Mesothelial cell of epicardium (in vitro differentiated cells): ENCODE data around the gene GNL1. TPM values are rescaled to one million over a fixed set of nuclear protein-coding genes. Genes with fewer than 3 reads are reported as not detected.

Source experiments
- DNase-seq, 2 experiments: peaks; one replicate each; pipeline ENCODE4 v3.0.0; 2021; ENCODE audit warnings: low spot score in 2 of 2; ENCODE audit not compliant: unreplicated experiment in 2 of 2
- H3K27ac Mint-ChIP-seq: 2 replicates; pipeline ENCODE4 v1.8.0; 2021; ENCODE audit warnings: mixed read lengths
- H3K27me3 Mint-ChIP-seq: 2 replicates; pipeline ENCODE4 v1.8.0; 2021; ENCODE audit warnings: low read depth, mixed read lengths
- H3K36me3 Mint-ChIP-seq: 2 replicates; pipeline ENCODE4 v1.8.0; 2021; ENCODE audit warnings: mixed read lengths
- H3K4me1 Mint-ChIP-seq: 2 replicates; pipeline ENCODE4 v1.8.0; 2021; ENCODE audit warnings: mixed read lengths
- H3K4me3 Mint-ChIP-seq: 2 replicates; pipeline ENCODE4 v1.8.0; 2021; ENCODE audit warnings: mild to moderate bottlenecking, moderate library complexity, mixed read lengths
- H3K9me3 Mint-ChIP-seq: 2 replicates; pipeline ENCODE4 v1.8.0; 2021; ENCODE audit warnings: mixed read lengths
- total RNA-seq: library from RNA; stranded (reverse); gene quantifications from 3 replicates; pipeline ENCODE4 v1.2.1, GENCODE V29; 2021
- TF ChIP-seq, protein P1 (sequence below): fragments of 200-600 bp; sonication (generic); IDR thresholded peaks from one replicate; pipeline ENCODE4 v1.5.0; 2021; ENCODE audit warnings: antibody characterized with exemption; ENCODE audit not compliant: unreplicated experiment

The GNL1 gene
- total RNA-seq, 1 donor from 2014 or later: 91.9 TPM

DNA sequence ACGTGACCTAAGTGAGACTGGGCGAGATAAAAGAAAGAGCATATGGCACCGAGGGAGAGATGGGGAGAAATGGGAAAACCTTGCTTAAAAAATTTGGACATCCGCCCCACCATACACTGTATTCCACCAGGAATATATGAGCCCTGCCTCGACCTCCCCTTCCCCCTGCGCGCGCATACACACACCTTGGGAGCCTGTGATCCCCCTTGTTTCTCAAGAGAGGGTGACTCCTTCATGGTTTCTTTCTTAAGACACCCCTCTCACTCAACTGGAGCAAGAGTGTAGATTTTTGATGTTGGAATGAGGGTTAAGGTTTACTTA lies 15.4 kb upstream of the GNL1 start:
- Mint-ChIP-seq H3K27ac (peak overlapping the region; percentile 100), H3K9me3 (no peaks in the 10 kb centered on the region), H3K4me1 (peaks cover 48% of the 10 kb centered on the region), H3K4me3 (peak overlapping the region; percentile 95), H3K27me3 (no peaks in the 10 kb centered on the region), H3K36me3 (no peaks in the 10 kb centered on the region)
- TF ChIP-seq, protein P1, sequence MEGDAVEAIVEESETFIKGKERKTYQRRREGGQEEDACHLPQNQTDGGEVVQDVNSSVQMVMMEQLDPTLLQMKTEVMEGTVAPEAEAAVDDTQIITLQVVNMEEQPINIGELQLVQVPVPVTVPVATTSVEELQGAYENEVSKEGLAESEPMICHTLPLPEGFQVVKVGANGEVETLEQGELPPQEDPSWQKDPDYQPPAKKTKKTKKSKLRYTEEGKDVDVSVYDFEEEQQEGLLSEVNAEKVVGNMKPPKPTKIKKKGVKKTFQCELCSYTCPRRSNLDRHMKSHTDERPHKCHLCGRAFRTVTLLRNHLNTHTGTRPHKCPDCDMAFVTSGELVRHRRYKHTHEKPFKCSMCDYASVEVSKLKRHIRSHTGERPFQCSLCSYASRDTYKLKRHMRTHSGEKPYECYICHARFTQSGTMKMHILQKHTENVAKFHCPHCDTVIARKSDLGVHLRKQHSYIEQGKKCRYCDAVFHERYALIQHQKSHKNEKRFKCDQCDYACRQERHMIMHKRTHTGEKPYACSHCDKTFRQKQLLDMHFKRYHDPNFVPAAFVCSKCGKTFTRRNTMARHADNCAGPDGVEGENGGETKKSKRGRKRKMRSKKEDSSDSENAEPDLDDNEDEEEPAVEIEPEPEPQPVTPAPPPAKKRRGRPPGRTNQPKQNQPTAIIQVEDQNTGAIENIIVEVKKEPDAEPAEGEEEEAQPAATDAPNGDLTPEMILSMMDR: no peak
- no peak for DNase-seq

DNA sequence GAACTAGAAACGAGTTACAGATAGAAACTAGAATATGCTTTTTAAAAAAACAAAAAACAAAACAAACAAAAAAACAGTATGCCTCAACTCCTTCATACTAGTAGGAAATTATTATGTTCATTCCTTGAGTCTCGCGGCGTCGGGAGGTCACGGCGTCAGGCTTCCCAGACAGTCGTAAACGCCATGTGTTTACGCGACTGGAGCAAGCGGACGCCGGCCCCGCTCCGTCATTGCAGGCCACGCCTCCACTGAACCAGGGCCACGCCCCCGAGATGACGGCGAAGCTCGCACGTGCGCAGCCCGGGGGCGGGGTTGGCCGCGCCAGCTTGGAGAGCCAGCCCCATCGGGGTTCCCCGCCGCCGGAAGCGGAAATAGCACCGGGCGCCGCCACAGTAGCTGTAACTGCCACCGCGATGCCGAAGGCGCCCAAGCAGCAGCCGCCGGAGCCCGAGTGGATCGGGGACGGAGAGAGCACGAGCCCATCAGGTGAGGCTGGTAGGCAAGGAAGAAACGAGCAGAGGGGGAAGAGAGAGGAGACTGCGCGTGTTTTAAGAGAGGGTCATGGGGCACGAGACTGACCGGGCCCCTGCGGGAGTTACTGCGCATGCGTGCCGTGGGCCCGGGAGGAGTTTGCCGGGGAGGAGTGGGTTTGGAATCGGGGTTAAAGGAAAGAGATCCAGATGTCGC lies 14.9 kb upstream of the GNL1 start, which contains the start of gene ABCF1:
Gene ABCF1, plus strand, starts transcription at position 368 of the 687 bp plus-strand sequence. Its CDS starts 46 bp downstream, at position 414.
- peak; percentile 98 to 100 for DNase-seq
- Mint-ChIP-seq H3K27me3 (no peaks in the 10 kb centered on the region), H3K36me3 (no peaks in the 10 kb centered on the region), H3K27ac (peak within 1 kb of the TSS; percentile 100), H3K9me3 (no peaks in the 10 kb centered on the region), H3K4me1 (peaks cover 48% of the 10 kb centered on the region), H3K4me3 (peak within 1 kb of the TSS; percentile 95)
- TF ChIP-seq, protein P1: no peak

DNA sequence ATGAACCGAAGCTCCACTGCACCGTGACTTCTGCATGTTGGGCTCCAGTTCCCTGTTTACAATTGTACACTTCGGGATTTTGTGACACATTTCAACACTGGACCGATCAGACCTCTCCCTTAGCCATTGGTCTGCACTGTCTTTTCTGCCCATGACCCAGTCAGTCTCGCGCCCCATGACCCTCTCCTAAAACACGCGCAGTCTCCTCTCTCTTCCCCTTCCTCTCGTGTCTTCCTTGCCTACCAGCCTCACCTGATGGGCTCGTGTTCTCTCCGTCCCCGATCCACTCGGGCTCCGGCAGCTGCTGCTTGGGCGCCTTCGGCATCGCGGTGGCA lies 14.4 kb upstream of the GNL1 start:
- DNase-seq: no peak
- Mint-ChIP-seq H3K9me3 (no peaks in the 10 kb centered on the region), H3K27ac (peak overlapping the region; percentile 100), H3K4me1 (peaks cover 48% of the 10 kb centered on the region), H3K36me3 (no peaks in the 10 kb centered on the region), H3K4me3 (peak overlapping the region; percentile 95), H3K27me3 (no peaks in the 10 kb centered on the region)
- TF ChIP-seq, protein P1: no peak

DNA sequence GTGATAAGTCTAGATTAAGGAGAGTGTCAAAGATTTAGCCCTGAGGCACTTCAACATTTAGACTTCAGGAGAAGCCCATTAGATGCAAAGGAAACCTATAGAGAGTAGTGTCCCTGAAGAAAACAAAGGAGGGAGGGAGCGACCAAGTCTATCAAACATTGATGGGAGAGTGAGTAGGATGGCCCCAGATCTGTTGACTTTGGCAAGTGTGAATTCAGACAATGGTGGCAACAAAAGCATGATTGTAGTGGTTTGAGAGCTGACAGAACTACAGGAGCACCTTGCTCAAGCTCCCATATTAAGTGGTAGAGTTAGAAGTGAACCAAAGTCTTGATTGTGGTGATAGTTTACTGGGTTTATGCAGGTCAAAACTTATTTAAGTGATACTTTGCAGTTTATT lies 14.0 kb upstream of the GNL1 start:
- H3K27me3 Mint-ChIP-seq: no peaks in the 10 kb centered on the region
- no peaks in the 10 kb centered on the region for H3K36me3 Mint-ChIP-seq
- no peak for DNase-seq
- TF ChIP-seq, protein P1: no peak
- no peaks in the 10 kb centered on the region for H3K9me3 Mint-ChIP-seq
- peaks cover 50% of the 10 kb centered on the region for H3K4me1 Mint-ChIP-seq
- peak overlapping the region; percentile 36 for H3K27ac Mint-ChIP-seq
- peak overlapping the region; percentile 95 for H3K4me3 Mint-ChIP-seq

DNA sequence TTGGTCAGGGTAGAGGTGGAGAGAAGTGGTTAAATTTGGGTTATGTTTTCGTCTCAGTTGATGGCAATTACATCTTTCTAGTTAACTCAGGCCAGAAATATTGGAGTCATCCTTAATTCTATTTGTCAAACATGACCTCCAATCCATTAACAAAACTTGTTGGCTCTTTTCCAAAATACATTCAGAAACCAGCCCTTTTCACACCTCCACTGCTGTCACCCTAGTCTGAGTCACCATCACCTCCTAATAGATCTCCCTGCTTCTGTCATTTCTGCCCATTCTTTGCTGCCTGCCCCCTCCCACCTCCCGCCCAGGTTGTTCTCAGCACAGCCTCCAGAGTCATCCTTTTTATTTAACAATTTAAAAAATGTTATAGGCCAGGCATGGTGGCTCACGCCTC lies 12.0 kb upstream of the GNL1 start:
- DNase-seq: no peak
- H3K27ac Mint-ChIP-seq: no peak overlapping the region
- H3K4me1 Mint-ChIP-seq: peaks cover 36% of the 10 kb centered on the region
- no peaks in the 10 kb centered on the region for H3K9me3 Mint-ChIP-seq
- H3K36me3 Mint-ChIP-seq: peaks cover 3% of the 10 kb centered on the region
- H3K4me3 Mint-ChIP-seq: no peak overlapping the region
- H3K27me3 Mint-ChIP-seq: no peaks in the 10 kb centered on the region
- TF ChIP-seq, protein P1: no peak
